ELF-1 (cell line): ENCODE results near the gene DZIP1.
"Not testable (repeated sequence)": the region's sequence is repeated elsewhere in the genome, so short reads cannot be mapped to it uniquely, and the experiment has no call there.

Source experiments
- DNase-seq: peaks from one replicate; pipeline ENCODE4 v3.0.0-alpha.2; 2016; ENCODE audit warnings: low read depth, low spot score

DZIP1 gene

DNA sequence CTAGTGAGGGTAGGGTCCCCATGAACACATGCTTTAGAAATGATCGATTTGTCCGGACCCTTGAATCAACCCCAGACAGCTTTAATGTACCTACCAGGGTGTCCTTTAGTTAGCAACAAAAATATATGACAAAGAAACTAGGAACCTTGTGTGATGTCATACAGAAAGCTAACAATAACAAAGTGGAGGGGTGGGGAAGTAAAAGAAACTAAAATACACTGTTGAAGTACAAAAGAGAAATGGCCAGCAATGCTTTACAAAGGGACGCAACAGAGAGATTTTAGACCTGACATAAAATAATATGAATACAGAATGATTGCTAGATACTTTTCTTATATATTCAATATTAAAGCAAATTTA, 40.0 kb downstream of the DZIP1 start:
- DNase-seq: no peak

DNA sequence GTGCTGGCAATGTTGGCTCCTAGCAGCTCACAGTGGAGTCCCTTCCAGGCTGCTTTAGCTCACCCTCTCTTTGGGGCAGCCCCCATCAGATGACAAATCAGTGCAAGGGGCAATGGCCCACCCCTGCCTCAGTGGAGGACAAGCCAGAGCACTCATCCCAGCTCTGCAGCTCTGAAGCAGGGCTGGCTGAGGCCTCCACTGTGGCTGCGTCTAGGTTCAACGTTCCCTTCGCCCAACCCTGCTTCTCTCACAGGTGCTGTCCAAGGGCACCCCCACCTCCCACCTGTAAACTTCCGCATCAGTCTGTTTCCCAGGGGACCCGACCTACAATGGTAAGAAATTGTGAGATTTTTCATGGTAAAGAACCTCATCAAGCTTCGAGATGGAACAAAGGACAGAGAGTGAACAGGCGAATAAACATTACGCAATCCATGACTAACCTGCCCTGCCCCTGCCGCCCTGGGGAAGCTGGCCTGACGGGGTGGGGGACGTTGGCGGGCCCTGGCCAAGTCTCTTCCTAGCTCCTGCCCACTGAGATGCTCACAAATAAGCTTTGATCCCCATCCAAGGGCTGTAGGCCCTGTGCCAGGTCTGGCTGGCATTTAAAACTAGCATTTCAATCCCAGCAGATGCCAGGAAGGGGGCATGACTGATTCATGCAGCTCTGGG, 40.5 kb downstream of the DZIP1 start:
- no peak for DNase-seq

- DNase-seq: no peak
These were observed 42.6 kb downstream of the DZIP1 start for GRCh38 chr13:95601906-95602305.

GRCh38 chr13:95601216-95601615, 43.3 kb downstream of the DZIP1 start:
- DNase-seq: no peak

GRCh38 chr13:95596701-95597100, 47.8 kb downstream of the DZIP1 start:
- no peak for DNase-seq

- no peak for DNase-seq
These were observed 51.0 kb downstream of the DZIP1 start for GRCh38 chr13:95593462-95593861.

GRCh38 chr13:95588721-95589120, 55.8 kb downstream of the DZIP1 start:
- DNase-seq: no peak

- DNase-seq: no peak
These were observed 56.4 kb downstream of the DZIP1 start for GRCh38 chr13:95588134-95588533.

DNA sequence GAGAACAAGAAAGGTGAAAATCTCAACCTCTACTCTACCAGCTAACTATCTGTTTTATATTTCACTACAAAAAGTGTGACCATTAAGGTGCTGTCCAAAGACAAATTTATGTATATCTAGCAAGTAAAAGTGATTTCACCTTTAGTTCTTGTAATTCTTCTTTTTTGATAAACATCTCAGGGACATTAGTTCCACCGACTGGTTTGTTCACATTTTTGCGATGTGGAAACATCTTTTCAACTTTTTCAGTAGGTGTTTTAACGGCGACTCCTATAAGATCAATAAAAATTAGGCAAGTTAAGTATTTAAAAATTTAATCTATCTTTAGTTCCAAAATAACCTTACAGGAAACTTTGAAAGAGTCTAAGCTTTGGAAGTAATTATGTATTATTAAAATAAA, 58.6 kb downstream of the DZIP1 start:
- DNase-seq: no peak

DNA sequence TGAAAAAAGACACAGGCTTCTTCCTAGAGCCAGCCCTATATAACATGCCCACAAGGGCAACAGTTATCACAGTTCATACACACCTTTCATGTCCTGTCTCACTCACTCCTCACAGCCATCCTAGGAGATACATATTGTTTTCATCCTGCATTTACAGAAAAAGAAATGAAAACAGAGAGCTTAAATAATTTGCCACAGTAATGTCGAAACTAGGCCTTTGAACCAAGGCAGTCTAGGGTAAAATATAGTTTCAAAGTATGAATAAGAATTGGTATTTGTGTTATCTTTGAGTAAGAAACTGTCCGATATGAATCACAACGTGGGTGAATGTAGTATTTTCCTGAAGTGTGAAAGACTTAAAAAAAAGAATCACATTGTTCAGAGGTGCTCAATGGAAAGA, 65.2 kb downstream of the DZIP1 start:
- DNase-seq: no peak

GRCh38 chr13:95573221-95573620, 71.3 kb downstream of the DZIP1 start:
- no peak for DNase-seq

DNA sequence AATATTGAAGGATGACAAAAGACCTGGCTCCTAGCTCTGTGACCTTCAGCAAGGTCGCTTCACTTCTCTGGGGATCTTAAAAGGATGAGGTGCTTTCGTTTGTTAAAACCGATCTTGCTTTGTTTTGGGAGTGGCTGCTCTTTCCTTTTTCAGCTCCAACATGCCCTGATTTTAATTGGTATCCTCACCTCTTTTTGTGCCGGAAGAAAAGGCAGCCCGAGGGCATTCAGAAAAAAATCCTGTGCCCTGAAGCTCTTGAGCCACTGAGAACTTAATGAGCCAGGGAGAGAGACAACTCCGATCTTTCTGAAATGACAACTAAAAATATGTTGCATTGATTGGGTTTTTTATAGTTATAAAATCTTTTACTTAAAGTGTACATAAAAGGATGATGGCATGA, 72.6 kb downstream of the DZIP1 start:
- peak; percentile 69 for DNase-seq

DNA sequence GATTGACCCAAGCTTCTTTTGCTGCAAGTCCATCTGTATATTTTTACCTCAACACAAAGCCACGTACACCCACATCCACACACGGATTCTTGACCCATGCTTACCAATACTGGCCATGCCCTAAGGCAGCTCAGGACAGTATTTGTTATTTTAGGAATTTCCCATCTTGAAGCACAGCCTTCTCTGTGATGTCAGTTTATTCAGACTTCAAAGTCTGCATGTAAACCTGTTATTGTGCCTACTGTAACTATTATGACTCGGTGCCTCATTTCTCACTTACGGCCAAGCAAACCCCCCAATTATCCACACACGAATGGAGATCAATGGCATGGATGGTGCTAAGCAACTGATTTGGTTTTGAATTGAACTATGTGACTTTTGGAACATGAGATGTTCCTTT, 74.5 kb downstream of the DZIP1 start:
- DNase-seq: no peak

DNA sequence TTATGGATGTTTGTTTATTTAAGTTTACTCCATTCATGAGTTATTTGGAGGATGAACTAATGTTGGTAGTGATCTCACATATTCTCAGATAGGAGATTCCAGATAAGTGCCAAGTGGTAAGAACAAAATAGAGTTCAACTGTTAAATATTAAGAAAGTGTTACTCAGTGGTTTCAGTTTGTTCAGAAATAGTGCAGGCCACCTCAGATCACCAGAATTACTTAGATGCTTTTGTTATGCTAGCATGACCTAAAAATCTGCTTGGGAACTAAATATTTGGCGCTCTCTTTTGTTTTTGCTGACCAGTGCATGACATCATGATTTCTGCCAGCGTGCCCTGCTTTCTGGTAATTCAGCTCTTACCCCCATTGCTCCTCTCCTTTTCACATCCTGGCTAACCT, 76.4 kb downstream of the DZIP1 start:
- DNase-seq: no peak

- not testable (repeated sequence) for DNase-seq
These were observed 78.7 kb downstream of the DZIP1 start for GRCh38 chr13:95565758-95566157.

- no peak for DNase-seq
These were observed 79.7 kb downstream of the DZIP1 start for GRCh38 chr13:95564733-95565291.

DNA sequence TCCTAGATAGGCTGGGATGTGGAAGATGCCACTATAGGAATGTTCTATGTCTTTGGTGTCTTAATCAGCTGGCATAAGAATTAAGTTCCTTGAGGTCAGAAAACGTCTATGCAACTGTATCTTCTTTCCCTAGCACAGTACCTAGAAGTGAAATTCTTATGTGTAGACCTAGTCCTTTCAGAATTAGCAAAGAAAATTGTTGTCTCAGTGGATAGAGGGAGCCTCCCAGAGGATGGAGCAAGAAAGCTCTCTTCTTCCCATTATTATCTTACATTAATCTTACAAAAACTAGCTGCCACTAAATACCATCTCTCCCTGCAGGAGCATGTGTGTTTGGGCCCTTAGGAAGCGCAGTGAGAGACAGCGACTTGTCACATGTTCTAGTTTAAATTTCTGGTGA, 80.4 kb downstream of the DZIP1 start:
- DNase-seq: no peak

DNA sequence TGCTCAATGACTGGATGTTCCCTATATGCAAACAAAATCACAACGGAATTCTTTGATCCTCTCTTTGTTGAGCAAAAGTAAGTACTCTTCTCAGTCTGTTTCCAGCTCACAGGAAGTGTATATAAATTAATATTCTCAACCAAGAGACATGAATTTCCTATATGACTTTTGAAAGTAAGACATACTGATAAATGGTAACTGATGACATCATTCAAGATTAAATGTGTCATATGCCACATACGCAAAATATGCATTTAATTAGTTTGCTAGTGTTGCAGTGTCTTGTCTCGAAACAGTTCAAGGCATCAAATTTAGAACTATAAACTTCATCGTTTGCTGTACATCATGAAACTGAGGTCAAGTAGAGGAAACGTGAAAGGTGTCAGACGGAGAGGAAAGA, 84.1 kb downstream of the DZIP1 start:
- DNase-seq: no peak

DNA sequence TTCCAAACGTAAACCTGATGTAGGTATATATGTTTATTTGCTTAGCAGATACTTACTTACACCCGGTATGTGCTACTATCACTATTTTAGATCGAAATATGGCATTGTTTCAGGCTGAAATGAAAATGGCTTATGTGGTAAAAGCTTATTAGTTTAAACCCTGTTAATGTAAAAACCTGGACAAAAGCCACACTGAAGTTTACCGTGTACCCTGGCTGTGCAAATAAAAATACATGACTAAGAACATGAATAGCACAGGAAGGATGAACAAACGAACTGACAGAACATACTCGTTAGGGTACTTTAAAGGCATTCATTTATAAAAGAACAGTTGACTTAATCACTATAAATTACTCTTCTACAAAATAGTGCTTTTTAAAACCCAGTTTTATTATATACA, 85.4 kb downstream of the DZIP1 start:
- DNase-seq: no peak

GRCh38 chr13:95557013-95557412, 87.5 kb downstream of the DZIP1 start:
- DNase-seq: no peak

DNA sequence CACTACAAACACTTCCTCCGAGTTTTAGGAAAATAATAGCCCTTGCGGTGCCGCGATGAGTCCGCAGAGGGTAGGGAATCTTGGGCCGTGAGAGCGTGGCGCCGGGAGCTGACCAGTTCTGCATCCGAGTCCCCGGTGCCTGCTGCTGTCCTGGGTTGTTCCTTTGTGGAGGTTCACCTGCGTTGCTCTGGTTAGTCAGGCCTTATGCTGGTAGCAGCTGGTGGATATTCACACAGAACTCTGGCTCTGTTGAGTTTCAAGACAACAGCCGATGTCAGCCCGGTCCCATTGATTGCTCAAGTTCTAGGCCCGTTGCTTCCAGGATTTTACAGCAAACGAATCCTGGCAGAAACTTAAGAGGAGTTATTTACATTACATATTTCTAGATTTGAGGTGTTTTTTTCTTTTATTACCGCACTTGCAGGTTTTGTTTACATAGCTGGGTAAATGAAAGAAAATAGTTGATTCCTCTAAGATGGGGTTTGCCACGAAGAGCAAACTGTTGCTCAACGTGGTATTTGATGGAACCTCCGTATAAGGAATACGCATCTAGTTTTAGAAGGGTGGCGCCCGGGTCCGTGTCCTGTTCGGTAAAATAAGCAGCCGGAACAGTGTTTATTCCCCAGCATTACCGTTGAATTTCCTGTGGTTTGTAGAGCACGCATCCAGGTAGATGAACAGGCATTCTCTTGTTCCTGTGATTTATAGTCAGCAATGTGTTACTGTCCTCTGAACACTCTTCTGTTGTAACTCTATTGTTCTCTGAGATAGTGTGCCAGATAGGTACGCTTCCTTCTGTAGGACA, 90.7 kb downstream of the DZIP1 start:
- DNase-seq: peak; percentile 52

GRCh38 chr13:95552539-95553441, 91.7 kb downstream of the DZIP1 start, which contains the start of gene CLDN10:
TSS of gene CLDN10 (plus strand) at chr13:95552720. CDS start at chr13:95552754, 34 bp downstream.
- DNase-seq: peak; percentile 79
